Measurements from ENCODE around the gene NDOR1.

The NDOR1 gene

DNA sequence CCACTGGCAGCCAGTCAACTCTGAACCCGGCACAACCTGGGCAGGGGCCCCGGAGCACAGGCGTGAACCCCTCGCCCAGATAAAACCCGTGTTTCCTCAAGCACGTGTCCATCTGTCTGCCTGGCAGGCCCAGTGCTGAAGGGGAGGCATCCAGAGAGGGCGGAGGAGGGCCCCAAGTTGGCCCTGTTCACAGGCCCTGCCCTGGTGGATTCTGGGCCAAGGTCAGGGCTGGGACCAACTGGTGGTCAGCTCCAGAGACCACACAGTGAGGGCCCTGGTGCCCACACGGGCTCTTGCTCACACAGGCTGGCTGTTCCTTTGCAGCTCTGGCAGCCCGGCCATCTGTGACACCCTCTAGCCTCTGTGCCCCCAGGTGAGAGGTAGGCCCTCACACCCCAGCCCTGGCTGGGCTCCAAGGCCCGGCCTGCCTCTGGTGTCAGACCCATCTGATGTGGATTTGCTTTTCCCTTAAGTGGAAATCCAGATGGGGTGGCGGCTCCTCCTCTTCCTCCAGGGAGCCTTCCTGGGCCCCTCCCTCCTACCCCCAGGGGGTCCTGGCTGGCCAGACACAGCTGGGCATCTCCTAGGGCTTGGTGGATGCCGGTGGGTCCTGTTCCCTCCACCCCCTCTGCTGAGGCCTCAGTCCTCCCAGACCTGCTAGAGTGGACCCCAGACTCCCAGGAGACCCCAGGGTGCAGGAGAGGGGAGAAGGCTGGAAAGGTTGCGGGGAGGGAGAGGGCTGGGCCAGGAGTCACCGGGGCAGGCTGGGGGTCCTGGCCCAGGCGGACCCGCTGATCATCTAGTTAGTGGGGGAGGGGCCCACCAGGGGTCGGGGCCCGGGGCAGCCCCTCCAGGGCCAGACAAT is 45.1 kb downstream of the NDOR1 start:
- Histone ChIP-seq H3K9ac (ENCODE audit: low read length) (no peak overlapping the region), H3K4me2 (ENCODE audit: low read length) (no peak overlapping the region), H3K27ac (ENCODE audit: low read depth, low read length, poor library complexity, severe bottlenecking) (no peak overlapping the region), H3K9me2 (ENCODE audit: low read depth, low read length) (no peaks in the 10 kb centered on the region), H3K4me1 (ENCODE audit: insufficient read depth, low read length, severe bottlenecking) (peaks cover 31% of the 10 kb centered on the region), H2AFZ (ENCODE audit: low read length) (no peak overlapping the region), H3K79me2 (ENCODE audit: insufficient read depth, low read length) (no peaks in the 10 kb centered on the region), H3F3A (ENCODE audit: insufficient read depth, low read length) (no peaks in the 10 kb centered on the region), H3K27me3 (ENCODE audit: insufficient read depth, low read length) (peaks cover under 1% of the 10 kb centered on the region; the same call in 1 of the 2 replicates), H4K20me1 (ENCODE audit: insufficient read depth, low read length) (no peaks in the 10 kb centered on the region), H3K4me3 (ENCODE audit: low read depth, low read length, poor library complexity, severe bottlenecking) (no peak overlapping the region), H3K9me3 (ENCODE audit: low read length) (no peaks in the 10 kb centered on the region), H3K36me3 (ENCODE audit: insufficient read depth, low read length) (no peaks in the 10 kb centered on the region)
- no peak for TF ChIP-seq EZH2 (IDR thresholded peaks at IDR 0.05; ENCODE audit: borderline replicate concordance, low read length)
- TF ChIP-seq CTCF (IDR thresholded peaks at IDR 0.05; ENCODE audit: low read length) = no peak

GRCh38 chr9:137251194-137251461 is 45.6 kb downstream of the NDOR1 start, which contains the start of gene STPG3:
Gene STPG3, plus strand, starts transcription at chr9:137251286. Its CDS starts 1 bp downstream, at chr9:137251287.
- Histone ChIP-seq H4K20me1 (ENCODE audit: insufficient read depth, low read length) (no peaks in the 10 kb centered on the region), H3K4me3 (ENCODE audit: low read depth, low read length, poor library complexity, severe bottlenecking) (no peak within 1 kb of the TSS), H3K4me1 (ENCODE audit: insufficient read depth, low read length, severe bottlenecking) (peaks cover 35% of the 10 kb centered on the region), H3F3A (ENCODE audit: insufficient read depth, low read length) (no peaks in the 10 kb centered on the region), H3K9me3 (ENCODE audit: low read length) (no peaks in the 10 kb centered on the region), H3K9me2 (ENCODE audit: low read depth, low read length) (no peaks in the 10 kb centered on the region), H3K27me3 (ENCODE audit: insufficient read depth, low read length) (no peaks in the 10 kb centered on the region; the same call in 1 of the 2 replicates), H3K4me2 (ENCODE audit: low read length) (no peak within 1 kb of the TSS), H3K36me3 (ENCODE audit: insufficient read depth, low read length) (no peaks in the 10 kb centered on the region), H3K9ac (ENCODE audit: low read length) (no peak within 1 kb of the TSS), H3K79me2 (ENCODE audit: insufficient read depth, low read length) (no peaks in the 10 kb centered on the region), H2AFZ (ENCODE audit: low read length) (no peak within 1 kb of the TSS), H3K27ac (ENCODE audit: low read depth, low read length, poor library complexity, severe bottlenecking) (no peak within 1 kb of the TSS)
- TF ChIP-seq CTCF (IDR thresholded peaks at IDR 0.05; ENCODE audit: low read length) (no peak), EZH2 (IDR thresholded peaks at IDR 0.05; ENCODE audit: borderline replicate concordance, low read length) (no peak)

- TF ChIP-seq EZH2 (IDR thresholded peaks at IDR 0.05; ENCODE audit: borderline replicate concordance, low read length) = no peak
- TF ChIP-seq CTCF (IDR thresholded peaks at IDR 0.05; ENCODE audit: low read length) = no peak
- Histone ChIP-seq H3K36me3 (ENCODE audit: insufficient read depth, low read length) (no peaks in the 10 kb centered on the region), H3K27ac (ENCODE audit: low read depth, low read length, poor library complexity, severe bottlenecking) (no peak overlapping the region), H2AFZ (ENCODE audit: low read length) (no peak overlapping the region), H3K9ac (ENCODE audit: low read length) (no peak overlapping the region), H3K4me3 (ENCODE audit: low read depth, low read length, poor library complexity, severe bottlenecking) (no peak overlapping the region), H3K4me1 (ENCODE audit: insufficient read depth, low read length, severe bottlenecking) (peaks cover 40% of the 10 kb centered on the region), H4K20me1 (ENCODE audit: insufficient read depth, low read length) (no peaks in the 10 kb centered on the region), H3K9me3 (ENCODE audit: low read length) (no peaks in the 10 kb centered on the region), H3K9me2 (ENCODE audit: low read depth, low read length) (no peaks in the 10 kb centered on the region), H3F3A (ENCODE audit: insufficient read depth, low read length) (no peaks in the 10 kb centered on the region), H3K4me2 (ENCODE audit: low read length) (no peak overlapping the region), H3K79me2 (ENCODE audit: insufficient read depth, low read length) (no peaks in the 10 kb centered on the region), H3K27me3 (ENCODE audit: insufficient read depth, low read length) (no peaks in the 10 kb centered on the region; the same call in 1 of the 2 replicates)
Measured at GRCh38 chr9:137251490-137252268, 46.2 kb downstream of the NDOR1 start.

Data from OCI-LY1 (cell line).